Measurements from ENCODE around the gene ILDR1.

DNA sequence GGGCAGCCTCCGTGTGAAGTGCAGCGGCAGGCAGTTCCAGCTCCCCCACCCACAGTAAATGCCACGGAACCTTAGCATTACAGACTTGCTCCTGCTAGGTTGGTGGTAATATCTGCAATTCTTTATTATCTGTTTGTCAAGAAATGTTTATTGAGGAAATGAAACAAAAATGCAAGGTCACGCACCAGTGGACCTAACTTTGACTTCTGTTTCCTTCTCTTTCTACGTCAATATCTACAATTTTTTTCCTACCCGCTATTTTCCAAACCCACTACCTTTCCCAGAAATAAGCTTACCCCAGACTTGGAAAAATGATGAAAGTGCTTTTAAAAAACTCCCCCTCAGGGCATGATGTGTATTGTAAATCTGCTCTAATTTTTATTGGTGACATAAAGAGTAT lies 18.9 kb downstream of the ILDR1 start:
- TF ChIP-seq, protein P1, sequence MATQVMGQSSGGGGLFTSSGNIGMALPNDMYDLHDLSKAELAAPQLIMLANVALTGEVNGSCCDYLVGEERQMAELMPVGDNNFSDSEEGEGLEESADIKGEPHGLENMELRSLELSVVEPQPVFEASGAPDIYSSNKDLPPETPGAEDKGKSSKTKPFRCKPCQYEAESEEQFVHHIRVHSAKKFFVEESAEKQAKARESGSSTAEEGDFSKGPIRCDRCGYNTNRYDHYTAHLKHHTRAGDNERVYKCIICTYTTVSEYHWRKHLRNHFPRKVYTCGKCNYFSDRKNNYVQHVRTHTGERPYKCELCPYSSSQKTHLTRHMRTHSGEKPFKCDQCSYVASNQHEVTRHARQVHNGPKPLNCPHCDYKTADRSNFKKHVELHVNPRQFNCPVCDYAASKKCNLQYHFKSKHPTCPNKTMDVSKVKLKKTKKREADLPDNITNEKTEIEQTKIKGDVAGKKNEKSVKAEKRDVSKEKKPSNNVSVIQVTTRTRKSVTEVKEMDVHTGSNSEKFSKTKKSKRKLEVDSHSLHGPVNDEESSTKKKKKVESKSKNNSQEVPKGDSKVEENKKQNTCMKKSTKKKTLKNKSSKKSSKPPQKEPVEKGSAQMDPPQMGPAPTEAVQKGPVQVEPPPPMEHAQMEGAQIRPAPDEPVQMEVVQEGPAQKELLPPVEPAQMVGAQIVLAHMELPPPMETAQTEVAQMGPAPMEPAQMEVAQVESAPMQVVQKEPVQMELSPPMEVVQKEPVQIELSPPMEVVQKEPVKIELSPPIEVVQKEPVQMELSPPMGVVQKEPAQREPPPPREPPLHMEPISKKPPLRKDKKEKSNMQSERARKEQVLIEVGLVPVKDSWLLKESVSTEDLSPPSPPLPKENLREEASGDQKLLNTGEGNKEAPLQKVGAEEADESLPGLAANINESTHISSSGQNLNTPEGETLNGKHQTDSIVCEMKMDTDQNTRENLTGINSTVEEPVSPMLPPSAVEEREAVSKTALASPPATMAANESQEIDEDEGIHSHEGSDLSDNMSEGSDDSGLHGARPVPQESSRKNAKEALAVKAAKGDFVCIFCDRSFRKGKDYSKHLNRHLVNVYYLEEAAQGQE (IDR thresholded peaks at IDR 0.05; ENCODE audit: insufficient read depth in 1 of 2, low read depth in 2 of 2, low read length in 2 of 2) = no peak
- TF ChIP-seq POLR2AphosphoS5 (IDR thresholded peaks at IDR 0.05; ENCODE audit: low read depth, low read length) (no peak), SIN3A (IDR thresholded peaks at IDR 0.05; ENCODE audit: borderline replicate concordance, insufficient read depth, low read length) (no peak), TAF1 (IDR thresholded peaks at IDR 0.05; ENCODE audit: borderline replicate concordance, insufficient read depth, low read length) (no peak)

Data from PFSK-1 (cell line).